IMR-90 (cell line): Measurements from ENCODE around the gene ZFYVE28. TPM values are rescaled to one million over a fixed set of nuclear protein-coding genes. Genes with fewer than 3 reads are reported as not detected.

Source experiments
- ATAC-seq: fragments of 200-7000 bp; cut with Tn5 transposase; 2 replicates; pipeline ENCODE4 v1.9.1; 2020; ENCODE audit warnings: low read depth, mild to moderate bottlenecking, moderate library complexity
- BruUV-seq: library from RNA; stranded (reverse); fragments of 400-500 nt; replicated peaks from 2 replicates; lab custom pipeline; 2021; lab: Mats Ljungman, UMichigan
- CTCF ChIA-PET: fragments of 300-600 bp; formaldehyde crosslinking; extraction: SDS; loops from one replicate; lab custom pipeline; 2021; ENCODE audit warnings: antibody characterized with exemption; lab: Yijun Ruan, JAX
- POLR2A ChIA-PET: fragments of 300-600 bp; sonication (Branson Sonifier 250); formaldehyde crosslinking; loops from one replicate; lab custom pipeline; 2022; ENCODE audit warnings: antibody characterized with exemption; ENCODE audit not compliant: unreplicated experiment; lab: Charles Lee
- DNase-seq: peaks from one replicate; pipeline ENCODE4 v3.0.0; 2013
- H2AFZ ChIP-seq: replicated peaks from 2 replicates; pipeline ENCODE3; 2013; ENCODE audit warnings: low read length, mild to moderate bottlenecking; ENCODE audit not compliant: poor library complexity
- H2AK5ac ChIP-seq: 2 replicates; pipeline ENCODE4 v1.6.1; 2013; ENCODE audit warnings: low read depth, low read length, inconsistent platforms
- H2AK9ac ChIP-seq: replicated peaks from 2 replicates; pipeline ENCODE3; 2013; ENCODE audit warnings: mild to moderate bottlenecking, low read depth, low read length, moderate library complexity; ENCODE audit not compliant: poor library complexity
- H2BK120ac ChIP-seq: 2 replicates; pipeline ENCODE4 v1.6.1; 2013; ENCODE audit warnings: low read depth, low read length, inconsistent platforms
- H2BK15ac ChIP-seq: 3 replicates; pipeline ENCODE4 v1.6.1; 2013; ENCODE audit warnings: low read depth, low read length, inconsistent platforms
- H2BK20ac ChIP-seq: 2 replicates; pipeline ENCODE4 v1.6.1; 2013; ENCODE audit warnings: low read depth, mild to moderate bottlenecking, inconsistent platforms, low read length, moderate library complexity
- H2BK5ac ChIP-seq: 2 replicates; pipeline ENCODE4 v1.6.1; 2013; ENCODE audit warnings: mild to moderate bottlenecking, low read depth, low read length, inconsistent platforms; ENCODE audit not compliant: poor library complexity, severe bottlenecking
- H3K14ac ChIP-seq: replicated peaks from 2 replicates; pipeline ENCODE4 v1.6.1; 2013; ENCODE audit warnings: low read depth, low read length, inconsistent platforms
- H3K18ac ChIP-seq: 2 replicates; pipeline ENCODE4 v1.6.1; 2013; ENCODE audit warnings: low read depth, low read length, control low read depth
- H3K23ac ChIP-seq: 2 replicates; pipeline ENCODE4 v1.6.1; 2013; ENCODE audit warnings: low read depth, low read length, inconsistent platforms
- H3K27ac ChIP-seq: 2 replicates; pipeline ENCODE4 v1.5.1; 2013; ENCODE audit warnings: mild to moderate bottlenecking, control low read depth, low read length; ENCODE audit not compliant: insufficient read depth
- H3K27me3 ChIP-seq: 2 replicates; pipeline ENCODE4 v1.6.1; 2013; ENCODE audit warnings: low read length; ENCODE audit not compliant: control insufficient read depth, insufficient read depth
- H3K36me3 ChIP-seq: 2 replicates; pipeline ENCODE4 v1.6.1; 2013; ENCODE audit warnings: low read length, mixed read lengths; ENCODE audit not compliant: control insufficient read depth, insufficient read depth
- H3K4ac ChIP-seq: 2 replicates; pipeline ENCODE4 v1.6.1; 2013; ENCODE audit warnings: low read depth, low read length, inconsistent platforms
- H3K4me1 ChIP-seq: 2 replicates; pipeline ENCODE4 v1.6.1; 2013; ENCODE audit warnings: low read length, mixed read lengths; ENCODE audit not compliant: control insufficient read depth, insufficient read depth
- H3K4me2 ChIP-seq: 2 replicates; pipeline ENCODE4 v1.6.1; 2013; ENCODE audit warnings: low read depth, mild to moderate bottlenecking, control low read depth, low read length, moderate library complexity
- H3K4me3 ChIP-seq: 2 replicates; pipeline ENCODE4 v1.5.1; 2013; ENCODE audit warnings: low read depth, mild to moderate bottlenecking, control low read depth, low read length, moderate library complexity; ENCODE audit not compliant: insufficient read depth
- H3K56ac ChIP-seq: 2 replicates; pipeline ENCODE4 v1.6.1; 2013; ENCODE audit warnings: low read length, inconsistent platforms; ENCODE audit not compliant: insufficient read depth; ENCODE audit errors: extremely low read depth
- H3K79me1 ChIP-seq, 2 experiments: 2 replicates each; pipeline ENCODE4 v1.6.1; 2013; ENCODE audit warnings: low read length in 2 of 2, inconsistent platforms in 1 of 2, low read depth in 1 of 2
- H3K9ac ChIP-seq: 2 replicates; pipeline ENCODE4 v1.6.1; 2013; ENCODE audit warnings: low read depth, low read length, control low read depth
- H3K9me1 ChIP-seq: 2 replicates; pipeline ENCODE4 v1.6.1; 2013; ENCODE audit warnings: low read length, inconsistent platforms; ENCODE audit not compliant: insufficient read depth
- H3K9me3 ChIP-seq: 2 replicates; pipeline ENCODE4 v1.6.1; 2013; ENCODE audit warnings: low read length; ENCODE audit not compliant: control insufficient read depth, insufficient read depth
- H4K20me1 ChIP-seq: 2 replicates; pipeline ENCODE4 v1.6.1; 2013; ENCODE audit warnings: low read length, inconsistent platforms; ENCODE audit not compliant: insufficient read depth
- H4K5ac ChIP-seq: 2 replicates; pipeline ENCODE4 v1.6.1; 2013; ENCODE audit warnings: mild to moderate bottlenecking, low read depth, low read length, control low read depth
- H4K8ac ChIP-seq, 2 experiments: 2 replicates each; pipeline ENCODE4 v1.6.1; 2013; ENCODE audit warnings: low read depth in 2 of 2, low read length in 2 of 2, control low read depth in 1 of 2, inconsistent platforms in 1 of 2
- H4K91ac ChIP-seq: 2 replicates; pipeline ENCODE4 v1.6.1; 2013; ENCODE audit warnings: low read depth, low read length, inconsistent platforms; ENCODE audit not compliant: insufficient read depth
- ELK1 ChIP-seq: fragments of 150-350 bp; IDR thresholded peaks from 2 replicates; pipeline ENCODE4 v1.6.1; 2016; ENCODE audit warnings: low read depth, mild to moderate bottlenecking, low read length, moderate library complexity, borderline replicate concordance
- FOS ChIP-seq: fragments of 150-350 bp; IDR thresholded peaks from 2 replicates; pipeline ENCODE4 v1.6.1; 2016; ENCODE audit warnings: low read depth, low read length
- MAFK ChIP-seq: IDR thresholded peaks from 2 replicates; pipeline ENCODE4 v1.6.1; 2012; ENCODE audit warnings: low read depth, low read length, improper control_type of control experiment
- MXI1 ChIP-seq: IDR thresholded peaks from 2 replicates; pipeline ENCODE4 v1.6.1; 2012; ENCODE audit warnings: low read depth, mild to moderate bottlenecking, low read length, moderate library complexity, borderline replicate concordance
- POLR2A ChIP-seq: IDR thresholded peaks from 2 replicates; pipeline ENCODE4 v1.6.1; 2012; ENCODE audit warnings: mild to moderate bottlenecking, low read depth, low read length
- WGBS, 2 experiments: methylation state at CpG; one replicate each; pipeline versions ENCODE4 v1.1.5 to v1.1.7; 2013; ENCODE audit warnings: missing lambda C conversion rate in 2 of 2; ENCODE audit not compliant: insufficient read length in 1 of 2; ENCODE audit errors: extremely low coverage in 2 of 2; 5-methylcytosine and 5-hydroxymethylcytosine counted together
- dilution Hi-C: fragments of 300-500 bp; cut with HindIII; formaldehyde crosslinking; loops from one replicate; pipeline ENCODE4 v1.14.3; 2018; ENCODE audit warnings: low sequenced_read_pairs; ENCODE audit not compliant: unreplicated experiment
- in situ Hi-C: fragments of 300-500 bp; cut with MboI; formaldehyde crosslinking; loops from 3 replicates; pipeline ENCODE4 v1.14.3; 2019; ENCODE audit warnings: low sequenced_read_pairs, inconsistent platforms, mixed read lengths
- intact Hi-C: fragments of 100-400 bp; cut with micrococcal nuclease; formaldehyde crosslinking; loops from 2 replicates; pipeline ENCODE4 v1.10.0; 2022
- polyA plus RNA-seq, 3 experiments: library from polyadenylated mRNA; depleted of rRNA; stranded (reverse); fragments of >200 nt; gene quantifications; 2 replicates each; pipeline ENCODE4 v1.2.3, GENCODE V29; 2012; ENCODE audit warnings: low replicate concordance in 1 of 3
- total RNA-seq: library from RNA; depleted of rRNA; stranded (reverse); fragments of >200 nt; gene quantifications from 2 replicates; pipeline ENCODE4 v1.2.3, GENCODE V29; 2012

The ZFYVE28 gene
- total and polyA plus RNA-seq, 2 of the 4 experiments (the other 2 are of a cell fraction): 0.36 to 1.2 TPM

- Histone ChIP-seq H2AFZ (peak overlapping the region; percentile 10), H2BK120ac (no peak overlapping the region), H3K27ac (no peak overlapping the region), H2AK9ac (no peak overlapping the region), H3K9me1 (0 out of 2 replicates have a peak, but pooled peaks cover 3% of the 10 kb centered on the region), H3K23ac (no peak overlapping the region), H3K9ac (no peak overlapping the region), H2BK20ac (no peak overlapping the region), H3K4me1 (peaks cover 7% of the 10 kb centered on the region), H2AK5ac (no peak overlapping the region), H4K8ac (no peak overlapping the region), H3K36me3 (no peaks in the 10 kb centered on the region), H4K20me1 (no peaks in the 10 kb centered on the region), H3K79me1 (no peaks in the 10 kb centered on the region), H3K14ac (no peak overlapping the region), H2BK15ac (no peak overlapping the region), H3K56ac (no peak overlapping the region), H3K18ac (no peak overlapping the region), H4K91ac (no peak overlapping the region), H3K27me3 (peaks cover 2% of the 10 kb centered on the region; the same call in 1 of the 2 replicates), H3K4me3 (no peak overlapping the region), H4K5ac (no peak overlapping the region), H3K4me2 (no peak overlapping the region), H2BK5ac (no peak overlapping the region), H3K9me3 (no peaks in the 10 kb centered on the region), H3K4ac (no peak overlapping the region)
- ChIA-PET CTCF (no interaction called here), POLR2A (no interaction called here)
- in situ Hi-C loops: no loop called here
- dilution Hi-C loops: no loop called here
- TF ChIP-seq FOS (no peak), POLR2A (no peak), ELK1 (no peak), MXI1 (no peak), MAFK (no peak)
- ATAC-seq (no peak), DNase-seq (no peak)
- BruUV-seq: no TSS peak
- intact Hi-C loops: no loop called here
- WGBS, 2 experiments: 92% methylated on average over 4 of the region's 25 CpGs; no CpG with 5 or more reads in 1 of the 2 experiments
Measured at GRCh38 chr4:2437475-2438215, 19.2 kb upstream of the ZFYVE28 start.
